ENCODE data around the gene PDE9A.
"Not testable (repeated sequence)": the region's sequence is repeated elsewhere in the genome, so short reads cannot be mapped to it uniquely, and the experiment has no call there.

Gene PDE9A

DNA sequence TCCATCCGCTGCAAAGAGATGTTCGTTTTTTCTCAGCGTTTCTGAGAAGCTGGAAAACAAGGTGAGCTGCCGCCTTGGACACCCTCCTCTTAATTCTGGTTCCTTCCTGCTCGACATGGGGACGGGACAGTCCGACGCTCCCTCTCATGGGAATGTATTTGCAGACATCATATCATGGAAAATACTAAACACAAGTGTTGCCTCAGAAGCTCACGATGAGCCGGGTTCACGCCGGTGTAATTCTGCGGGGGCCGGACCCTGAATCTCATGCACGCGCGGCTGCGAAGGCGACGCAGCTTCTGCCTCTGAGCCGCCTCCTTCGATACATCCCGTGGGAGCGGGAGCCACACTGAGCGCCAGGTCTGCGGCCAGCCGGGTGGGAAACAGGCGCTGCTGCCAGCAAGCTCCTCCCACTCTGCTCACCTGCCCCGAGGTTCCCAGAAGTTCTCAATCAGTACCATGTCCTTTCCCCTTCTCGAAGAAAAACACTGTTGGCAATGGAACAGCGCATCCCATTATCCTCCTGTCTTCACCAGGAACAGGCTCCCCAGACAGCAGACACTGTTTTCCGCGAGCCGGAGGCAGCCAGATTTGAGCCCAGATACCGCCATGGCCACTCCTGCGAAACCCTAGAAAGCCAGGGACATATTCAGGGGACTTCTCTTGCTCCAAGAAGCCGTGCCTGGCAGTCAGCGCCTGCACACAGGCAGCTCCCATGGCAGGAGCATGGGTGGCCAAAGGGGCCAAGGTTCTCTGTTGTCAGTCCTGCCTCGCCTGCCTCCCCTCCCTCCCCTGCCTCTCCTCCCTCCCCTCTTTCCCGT is 127.9 kb downstream of the PDE9A start:
- no peak for DNase-seq

DNA sequence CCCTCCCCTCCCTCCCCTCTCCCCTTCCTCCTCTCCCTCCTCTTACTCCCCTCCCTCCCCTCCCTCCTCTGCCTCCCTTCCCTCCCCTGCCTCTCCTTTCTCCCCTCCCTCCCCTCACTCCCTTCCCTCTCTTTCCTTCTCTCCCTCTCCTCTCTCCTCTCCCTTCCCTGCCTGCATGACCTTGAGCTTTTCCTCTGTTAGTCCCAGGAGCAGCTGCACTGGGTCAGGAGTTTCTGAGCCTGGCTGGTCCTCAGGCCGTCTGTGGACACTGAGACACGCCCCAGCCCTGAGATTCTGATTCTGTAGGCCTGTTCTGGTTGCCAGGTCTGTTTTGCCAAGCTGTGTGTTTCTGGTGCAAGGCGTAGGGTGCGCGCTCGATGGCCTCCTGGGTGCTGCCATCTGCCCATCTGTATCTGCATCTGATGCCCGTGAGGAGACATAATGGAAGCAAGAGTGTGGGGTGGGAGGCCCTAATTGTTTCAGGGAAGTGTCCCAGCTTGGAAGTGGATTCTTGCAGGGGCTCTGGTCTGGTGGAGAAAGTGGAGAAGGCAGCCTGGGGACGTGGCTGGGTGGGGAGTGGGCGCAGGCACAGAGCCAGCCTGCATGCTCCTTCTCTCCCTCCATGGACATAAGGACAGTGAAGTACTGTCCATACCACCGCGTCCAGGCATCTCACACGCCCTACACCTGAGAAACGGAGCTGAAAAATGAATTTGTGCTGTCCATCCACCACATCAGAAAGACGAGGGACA is 128.7 kb downstream of the PDE9A start:
- no peak for DNase-seq

DNA sequence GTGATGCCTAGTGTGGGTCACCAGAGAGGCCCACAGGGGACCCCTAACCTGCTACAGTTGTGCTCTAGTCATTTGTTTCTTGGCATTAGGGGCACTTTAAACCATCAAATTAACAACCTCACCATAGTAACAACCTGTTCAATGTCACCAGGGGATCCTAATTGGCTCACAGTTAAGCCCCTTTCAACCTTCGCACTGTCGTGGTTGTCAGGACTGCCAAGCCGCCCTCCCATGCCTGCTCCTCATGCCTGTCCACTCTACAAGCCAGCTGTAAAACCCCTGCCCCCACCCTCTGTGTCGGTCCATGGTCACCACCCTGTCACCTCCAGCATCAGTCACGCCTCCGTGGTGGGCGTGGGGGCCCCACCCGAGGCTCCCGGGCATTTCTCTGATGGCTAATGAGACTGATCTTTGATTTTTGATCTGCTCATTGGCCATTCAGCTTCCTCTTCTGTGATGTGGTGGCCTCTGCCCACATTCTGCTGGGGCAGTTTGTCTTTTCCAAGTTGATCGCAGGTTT is 129.4 kb downstream of the PDE9A start:
- DNase-seq = no peak

DNA sequence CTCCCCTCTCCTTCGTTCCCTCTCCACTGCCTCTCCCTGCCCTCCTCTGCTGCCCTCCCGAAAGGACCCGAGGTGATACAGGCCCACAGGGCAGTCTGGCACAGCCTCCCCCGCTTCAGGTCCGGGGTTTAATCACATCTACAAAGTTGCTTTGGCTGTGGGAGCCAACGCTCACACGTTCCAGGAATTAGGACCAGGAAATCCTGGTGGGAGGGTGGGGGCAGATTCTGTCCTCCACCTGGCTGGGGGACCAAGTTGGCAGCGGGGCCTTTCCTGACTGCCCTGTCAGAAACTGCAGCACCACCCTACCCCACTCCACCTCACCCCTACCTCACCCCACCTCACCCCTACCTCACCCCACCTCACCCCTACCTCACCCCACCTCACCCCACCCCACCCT is 130.9 kb downstream of the PDE9A start:
- DNase-seq = peak; percentile 23

DNA sequence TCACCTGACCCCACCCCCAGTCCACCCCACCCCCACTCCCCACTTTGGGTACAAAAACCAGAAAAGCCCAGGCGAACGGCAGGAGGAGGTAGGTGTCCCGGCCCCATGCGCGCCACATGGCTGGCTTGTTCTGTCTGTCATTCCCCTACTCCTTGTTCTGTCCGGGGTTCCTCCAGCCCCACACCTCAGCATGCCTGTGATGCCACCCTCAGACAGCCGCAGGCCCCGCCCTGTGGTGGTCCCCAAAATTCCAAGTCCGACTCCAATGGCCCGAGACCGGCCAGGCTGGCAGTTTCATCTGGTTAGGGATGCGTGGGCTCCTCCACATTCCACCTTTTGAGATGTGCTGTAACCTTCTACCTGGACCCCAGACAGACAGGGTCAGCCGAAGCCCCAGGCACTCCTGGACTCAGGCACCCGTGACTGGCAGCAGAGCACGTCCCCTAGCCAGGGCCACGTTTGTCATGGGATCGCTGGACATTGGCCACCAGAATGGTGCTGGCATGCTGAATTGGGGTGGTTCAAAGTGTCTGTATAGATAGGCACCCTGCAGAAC is 131.6 kb downstream of the PDE9A start:
- DNase-seq = no peak

DNA sequence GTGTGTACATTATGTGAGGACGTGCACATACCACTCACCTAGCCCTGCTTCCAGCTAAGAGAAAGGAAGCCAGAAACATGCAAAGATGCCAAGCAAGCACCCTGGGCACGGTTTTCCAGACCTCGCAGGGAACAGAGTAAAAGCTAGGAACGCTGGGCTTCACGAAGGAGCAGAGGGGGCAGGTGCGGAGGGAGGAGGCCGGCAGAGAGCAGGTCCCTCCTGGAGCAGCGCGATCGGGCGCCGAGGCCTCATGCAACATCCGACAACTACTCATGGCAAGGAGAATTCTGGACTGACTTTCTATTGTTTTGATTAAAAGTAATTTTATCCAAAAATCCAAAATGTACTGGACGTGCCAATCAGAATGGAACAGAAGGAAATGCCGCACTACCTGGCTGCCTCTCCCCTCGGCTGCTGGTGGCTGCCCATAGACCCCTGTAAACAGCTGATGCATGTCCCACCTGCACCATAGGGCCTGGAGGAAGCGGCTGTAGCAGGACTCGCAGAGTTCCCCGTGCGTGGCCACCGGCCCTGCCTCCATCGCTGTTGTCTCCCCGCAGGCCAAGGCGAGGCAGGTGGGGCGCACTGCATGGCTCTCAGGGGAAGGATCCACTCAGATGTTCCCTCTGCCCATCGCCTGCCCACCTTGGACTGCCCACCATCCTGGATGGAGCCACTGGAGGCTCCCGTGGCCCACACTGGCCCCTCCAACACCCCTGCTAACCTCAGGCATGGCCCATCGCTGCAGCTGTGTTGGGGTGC is 132.4 kb downstream of the PDE9A start:
- DNase-seq = no peak

DNA sequence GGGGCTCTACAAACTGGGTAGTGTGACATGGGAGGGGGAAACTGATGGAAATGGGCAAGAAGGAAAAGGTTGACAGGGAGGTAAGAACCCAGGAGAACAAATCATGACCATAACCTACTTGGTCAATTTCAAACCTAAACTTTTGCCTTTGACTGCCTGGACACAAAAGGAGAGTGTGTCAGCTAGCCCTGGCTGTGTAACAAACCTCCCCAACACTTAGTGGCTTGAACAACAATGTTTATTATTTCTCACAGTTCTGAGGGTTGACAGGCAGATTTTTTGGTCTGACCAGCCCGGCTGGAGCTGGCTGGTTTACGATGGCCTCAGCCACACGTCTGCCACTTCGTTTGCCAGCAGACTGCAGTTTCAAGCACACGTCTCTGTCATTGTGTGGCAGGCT is 133.5 kb downstream of the PDE9A start:
- DNase-seq = no peak

DNA sequence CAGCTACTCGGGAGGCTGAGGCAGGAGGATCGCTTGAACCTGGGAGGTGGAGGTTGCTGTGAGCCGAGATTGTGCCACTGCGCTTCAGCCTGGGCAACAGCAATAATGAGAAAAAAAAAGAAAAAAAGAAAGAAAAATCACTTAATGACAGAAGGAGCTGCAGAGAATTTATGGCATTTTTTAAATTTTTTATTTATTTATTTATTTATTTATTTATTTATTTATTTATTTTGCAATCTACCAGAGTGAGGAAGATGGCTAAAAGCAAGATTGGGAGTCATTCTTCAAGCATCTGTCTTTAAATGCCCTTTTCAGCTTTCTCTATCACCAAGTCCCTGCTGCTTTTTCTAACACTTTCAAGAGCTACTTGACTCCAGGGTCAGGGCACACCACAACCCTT is 134.2 kb downstream of the PDE9A start:
- no peak for DNase-seq

DNA sequence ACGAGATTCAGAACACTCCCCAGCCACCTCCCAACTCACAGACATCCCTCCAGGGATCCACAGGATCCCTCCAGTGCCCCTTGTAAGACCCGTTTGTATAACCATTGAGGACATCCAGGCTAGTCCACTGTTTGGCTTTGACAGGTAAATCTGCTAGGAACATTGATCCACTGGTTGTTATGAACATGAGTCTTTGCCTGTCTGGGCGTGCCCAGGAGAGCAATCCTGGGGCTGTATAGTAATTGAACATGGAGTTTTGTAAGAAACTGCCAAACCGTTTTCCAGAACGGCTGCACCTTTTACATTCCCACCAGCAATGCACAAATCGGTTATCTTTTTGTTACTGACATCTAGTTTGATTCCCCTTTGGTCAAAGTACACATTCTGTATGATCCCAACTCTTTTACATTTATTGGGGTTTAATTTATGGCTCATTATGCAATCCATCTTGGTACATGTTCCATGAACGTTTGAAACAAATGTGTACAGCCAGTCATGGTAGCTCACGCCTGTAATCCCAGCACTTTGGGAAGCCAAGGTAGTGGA is 137.2 kb downstream of the PDE9A start:
- no peak for DNase-seq

DNA sequence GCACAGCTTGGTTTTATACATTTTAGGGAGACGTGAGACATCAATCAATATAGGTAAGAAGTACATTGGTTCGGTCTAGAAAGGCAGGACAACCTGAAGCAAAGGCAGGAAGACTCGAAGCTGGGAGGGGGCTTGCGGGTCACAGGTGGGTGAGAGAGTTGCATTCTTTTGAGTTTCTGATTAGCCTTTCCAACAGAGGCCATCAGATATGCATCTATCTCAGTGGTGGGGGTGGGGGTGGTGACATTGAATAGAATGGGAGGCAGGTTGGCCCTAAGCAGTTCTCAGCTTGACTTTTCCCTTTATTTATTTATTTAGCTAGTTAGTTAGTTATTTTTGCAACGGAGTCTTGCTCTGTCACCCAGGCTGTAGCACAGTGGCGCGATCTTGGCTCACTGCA is 140.4 kb downstream of the PDE9A start:
- DNase-seq = no peak

DNA sequence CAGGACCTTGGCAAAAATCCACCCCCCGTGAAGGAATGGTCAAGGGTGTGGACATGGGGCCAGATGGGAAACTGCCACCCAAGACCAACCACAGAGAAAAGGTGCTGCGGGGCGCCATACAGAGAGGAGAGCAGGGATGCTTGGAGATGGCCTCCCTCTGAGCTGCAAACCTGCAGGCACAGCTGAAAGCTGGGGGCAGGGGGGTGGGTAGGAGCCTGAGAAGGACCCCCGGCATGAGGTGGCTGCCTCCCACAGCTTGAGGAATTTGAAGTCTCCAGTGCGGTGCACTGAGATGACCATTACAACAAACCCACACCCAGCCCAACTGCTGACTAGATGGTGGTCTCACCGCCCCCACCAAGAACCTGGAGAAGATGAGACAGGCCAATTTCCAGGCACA is 141.1 kb downstream of the PDE9A start:
- DNase-seq = no peak

DNA sequence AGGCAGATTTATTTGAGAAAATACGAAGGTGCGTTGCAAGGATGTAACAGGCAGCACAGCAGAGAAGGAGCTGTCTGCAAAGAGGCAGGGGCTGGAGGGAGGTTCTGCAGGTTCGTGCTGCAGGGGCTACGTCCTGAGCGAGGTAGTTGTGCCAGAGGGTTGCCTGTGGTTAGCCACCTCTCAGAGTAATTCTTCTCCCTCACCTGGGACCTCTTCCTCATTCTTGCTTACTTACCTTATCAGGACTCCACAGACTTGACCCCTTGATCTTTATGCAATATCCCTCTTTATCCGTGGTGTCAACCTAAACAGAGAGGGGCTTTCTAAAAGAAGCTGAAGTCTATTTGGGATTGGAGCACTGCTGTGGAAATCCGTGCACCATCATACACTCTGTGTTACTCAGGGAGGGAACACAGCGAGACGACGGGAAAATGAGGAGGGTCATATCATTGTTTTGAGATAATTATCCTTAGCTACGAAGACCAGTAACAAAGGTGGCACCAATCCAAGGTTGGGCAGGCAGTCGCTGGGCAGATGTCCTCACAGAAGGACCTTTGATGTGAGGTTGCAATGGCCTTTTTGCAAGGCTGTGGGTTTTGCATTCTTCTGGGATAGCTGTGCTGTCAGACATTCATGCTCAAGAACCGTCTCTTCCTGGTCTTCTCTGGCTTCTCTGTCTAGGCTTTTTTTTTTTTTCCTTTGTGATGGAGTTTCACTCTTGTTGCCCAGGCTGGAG is 143.1 kb downstream of the PDE9A start:
- no peak for DNase-seq

DNA sequence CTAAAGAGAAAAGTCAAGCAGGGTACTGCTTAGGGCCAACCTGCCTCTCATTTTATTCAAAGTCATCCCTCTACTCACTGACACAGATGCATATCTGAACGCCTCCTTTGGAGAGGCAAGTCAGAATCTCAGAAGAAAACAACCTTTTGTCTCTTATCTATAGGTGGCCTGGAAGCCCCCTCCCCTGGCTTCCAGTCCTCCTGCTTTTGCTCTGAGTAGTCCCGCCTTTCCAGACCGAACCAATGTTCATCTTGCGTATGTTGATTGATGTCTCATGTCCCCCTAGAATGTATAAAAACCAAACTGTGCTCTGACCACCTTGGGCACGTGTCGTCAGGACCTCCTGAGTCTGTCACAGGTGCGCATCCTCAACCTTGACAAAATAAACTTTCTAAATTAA is 144.1 kb downstream of the PDE9A start:
- no peak for DNase-seq

DNA sequence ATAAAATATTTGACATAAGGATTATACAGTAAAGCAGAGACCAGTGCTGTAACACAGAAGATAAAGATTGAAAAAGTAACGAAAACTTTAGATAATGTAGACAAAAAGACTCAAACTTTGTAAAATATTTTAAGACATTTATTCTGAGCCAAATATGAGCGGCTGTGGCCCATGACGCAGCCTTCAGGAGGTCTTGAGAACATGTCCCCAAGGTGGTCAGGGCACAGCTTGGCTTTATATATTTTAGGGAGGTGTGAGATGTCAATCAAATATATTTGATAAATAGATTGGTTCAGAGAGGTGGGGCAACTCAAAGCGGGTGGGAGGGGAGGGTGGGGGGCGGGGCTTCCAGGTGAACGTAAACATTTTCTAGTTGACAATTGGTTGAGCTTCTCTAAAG is 144.7 kb downstream of the PDE9A start:
- no peak for DNase-seq

DNA sequence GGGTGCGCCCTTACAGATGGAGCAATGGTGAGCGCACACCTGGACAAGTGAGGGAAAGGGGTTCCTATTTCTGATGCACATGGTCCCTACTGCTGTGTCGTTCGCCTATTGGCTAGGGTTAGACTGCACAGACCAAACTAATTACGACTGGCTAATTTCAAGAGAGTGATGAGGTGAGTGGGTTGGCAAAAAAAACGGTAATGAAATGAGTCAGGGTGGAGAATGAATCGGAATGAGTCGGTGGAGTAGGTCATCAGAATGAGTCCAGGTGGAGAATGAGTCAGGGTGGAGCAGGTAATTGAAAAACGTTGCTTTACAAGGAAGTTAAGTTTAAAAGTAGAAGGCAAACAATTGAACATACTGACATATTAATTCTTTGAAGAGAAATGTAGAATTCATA is 146.1 kb downstream of the PDE9A start:
- DNase-seq = no peak

DNA sequence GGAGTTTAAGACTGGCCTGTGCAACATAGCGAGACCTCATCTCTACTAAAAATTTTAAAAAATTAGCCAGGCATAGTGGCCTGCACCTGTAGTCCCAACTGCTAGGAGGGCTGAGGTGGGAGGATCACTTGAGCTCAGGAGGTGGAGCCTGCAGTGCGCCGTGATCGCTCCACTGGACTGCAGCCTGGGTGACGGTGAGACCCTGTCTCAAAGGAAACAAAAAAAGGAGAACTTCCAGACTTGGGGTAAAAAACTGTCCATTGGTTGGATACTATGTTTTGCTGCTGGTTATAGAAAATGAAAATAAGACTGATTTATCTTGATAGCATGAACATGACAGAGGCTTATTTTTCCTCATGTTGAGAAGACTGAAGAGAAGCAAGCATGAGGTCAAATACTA is 146.5 kb downstream of the PDE9A start:
- DNase-seq = no peak

DNA sequence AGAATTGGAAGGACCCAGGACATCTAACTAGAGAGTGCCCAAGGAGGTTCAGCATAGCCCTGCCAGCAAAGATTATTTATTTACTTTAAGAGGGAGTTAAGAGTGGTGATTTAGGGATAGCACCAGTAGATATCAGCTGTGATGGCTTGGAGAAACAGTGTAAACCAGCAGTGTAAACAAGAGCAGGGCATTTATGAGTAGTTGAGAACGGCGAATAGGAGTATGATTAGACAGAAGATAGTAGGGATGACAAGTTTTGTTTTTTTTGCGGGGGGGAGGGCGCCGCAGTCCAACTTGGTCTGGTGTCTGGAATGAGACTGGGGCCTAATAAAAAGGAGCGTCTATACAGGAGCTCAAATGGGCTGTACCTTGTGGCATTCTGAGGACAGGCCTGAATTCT is 148.2 kb downstream of the PDE9A start:
- DNase-seq = not testable (repeated sequence)

DNA sequence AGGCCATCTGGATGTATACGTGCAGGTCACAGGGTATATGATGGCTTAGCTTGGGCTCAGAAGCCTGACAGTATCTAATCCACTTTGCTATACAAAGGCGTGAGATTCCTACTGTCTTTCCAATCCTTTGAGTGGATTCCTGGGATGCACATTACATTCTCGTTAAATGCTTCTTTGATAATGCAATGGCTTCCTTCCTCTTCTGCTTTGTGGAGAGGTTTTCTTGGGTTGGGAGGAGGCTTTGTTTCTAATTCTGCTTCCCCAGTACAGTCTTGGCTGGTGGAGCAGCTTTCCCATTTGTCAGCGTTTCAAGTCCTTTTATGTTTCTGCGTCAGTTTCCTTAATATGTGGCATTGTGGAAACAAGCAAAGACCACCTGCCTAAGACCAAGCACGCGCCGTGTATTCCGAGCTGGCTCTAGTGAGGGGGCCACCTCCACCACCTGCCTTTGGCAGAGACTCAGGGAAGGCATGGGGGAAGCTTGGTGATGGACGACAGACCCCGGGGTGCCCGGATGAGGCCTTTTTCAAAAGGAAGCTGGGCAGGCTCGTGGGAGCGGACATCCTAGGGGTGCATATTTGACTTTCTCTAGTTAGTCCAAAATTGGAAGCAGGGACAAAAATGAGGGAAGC is 153.2 kb downstream of the PDE9A start:
- no peak for DNase-seq

DNA sequence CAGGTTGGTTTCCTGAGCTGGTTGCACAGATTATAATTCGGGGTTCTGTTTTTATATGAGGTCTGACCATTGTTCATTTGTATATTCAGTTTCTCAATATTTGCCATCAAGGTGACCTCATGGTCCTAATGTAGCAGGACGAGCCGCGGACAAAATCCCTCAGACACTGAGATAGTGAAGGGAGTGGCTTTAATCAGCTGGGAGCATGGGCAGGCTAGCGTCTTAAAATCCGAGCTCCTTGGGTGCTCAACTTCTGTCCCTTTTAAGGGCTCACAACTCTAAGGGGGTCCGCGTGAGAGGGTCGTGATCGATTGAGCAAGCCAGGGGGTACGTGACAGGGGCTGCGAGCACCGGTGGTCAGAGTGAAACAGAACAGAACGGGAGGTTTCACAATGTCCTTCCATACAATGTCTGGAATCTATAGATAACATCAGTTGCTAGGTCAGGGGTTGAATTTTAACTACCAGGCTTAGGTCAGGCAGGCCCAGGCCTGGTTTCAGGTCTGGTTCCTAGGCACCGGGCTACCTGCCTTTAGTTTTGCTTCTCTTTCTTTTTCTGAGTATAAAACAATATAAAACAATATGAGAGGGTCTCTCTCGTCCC is 154.0 kb downstream of the PDE9A start:
- not testable (repeated sequence) for DNase-seq

DNA sequence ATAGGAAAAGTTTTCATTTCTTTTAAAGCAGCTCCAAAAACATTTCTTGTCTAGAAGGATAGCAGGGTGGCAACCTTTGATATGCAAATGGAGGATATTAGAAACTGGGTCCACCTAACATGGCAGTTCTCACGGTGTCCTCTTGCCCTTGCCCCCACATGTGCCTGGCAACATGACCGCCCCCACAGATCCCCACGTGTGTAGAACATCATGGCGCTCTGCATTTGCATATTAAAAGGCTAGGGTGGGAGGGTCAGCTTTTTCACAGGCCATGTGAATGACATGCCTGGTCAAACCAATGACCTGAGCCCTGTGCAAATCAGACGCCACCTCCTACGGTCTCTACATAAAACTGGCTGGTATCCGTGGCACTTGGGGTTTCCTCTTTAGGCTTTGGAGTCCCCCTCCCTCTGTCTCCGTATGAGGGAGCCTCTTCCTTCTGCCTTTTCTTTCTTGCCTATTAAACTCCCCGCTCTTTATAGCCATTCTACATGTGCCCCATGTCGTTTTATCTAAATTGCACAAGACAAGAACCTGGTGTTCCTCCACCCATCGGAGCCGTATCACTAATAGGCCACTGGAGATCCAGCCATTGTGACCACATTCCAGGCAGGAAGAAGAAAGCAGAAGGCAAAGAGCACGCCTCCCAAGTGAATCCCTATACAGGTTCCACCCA is 154.7 kb downstream of the PDE9A start:
- no peak for DNase-seq

DNA sequence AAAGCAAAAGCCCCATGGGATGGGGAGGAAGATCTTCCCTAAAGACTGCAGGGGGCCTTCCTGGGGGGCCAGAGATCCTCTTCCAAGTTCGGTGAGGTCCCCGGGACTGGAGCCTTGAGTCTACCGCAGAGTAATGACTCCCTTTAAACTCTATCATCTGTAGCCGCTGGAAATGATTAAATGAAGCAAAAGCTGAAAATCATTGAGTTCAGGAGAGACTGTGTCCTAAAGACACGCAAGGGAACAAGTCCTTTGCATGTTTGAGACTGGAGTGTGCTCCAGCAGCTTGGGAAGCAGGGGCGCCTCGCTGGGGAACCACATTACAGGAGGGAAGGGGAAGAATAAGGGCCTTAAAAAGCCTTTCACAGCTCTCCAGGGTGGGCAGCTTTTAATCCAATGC is 155.8 kb downstream of the PDE9A start:
- DNase-seq = no peak

Measured in CD4-positive, alpha-beta T cell treated with Interleukin-21 for 1 hour (primary cell).